Endothelial cell (in vitro differentiated cells): ENCODE data around the gene PCDHGA4. TPM values are rescaled to one million over a fixed set of nuclear protein-coding genes. Genes with fewer than 3 reads are reported as not detected.
"Not testable (repeated sequence)": the region's sequence is repeated elsewhere in the genome, so short reads cannot be mapped to it uniquely, and the experiment has no call there.

Experiments used
- DNase-seq: peaks from one replicate; pipeline ENCODE4 v3.0.0; 2021; ENCODE audit warnings: low spot score
- H3K27ac Mint-ChIP-seq: one replicate; pipeline ENCODE4 v1.8.0; 2021; ENCODE audit warnings: mixed read lengths, inconsistent platforms; ENCODE audit not compliant: unreplicated experiment
- H3K27me3 Mint-ChIP-seq: one replicate; pipeline ENCODE4 v1.8.0; 2021; ENCODE audit warnings: mild to moderate bottlenecking, moderate library complexity, mixed read lengths, inconsistent platforms; ENCODE audit not compliant: unreplicated experiment
- H3K36me3 Mint-ChIP-seq: one replicate; pipeline ENCODE4 v1.8.0; 2021; ENCODE audit warnings: mild to moderate bottlenecking, low read depth, mixed read lengths, inconsistent platforms; ENCODE audit not compliant: unreplicated experiment
- H3K4me1 Mint-ChIP-seq: one replicate; pipeline ENCODE4 v1.8.0; 2021; ENCODE audit warnings: mild to moderate bottlenecking, mixed read lengths, inconsistent platforms; ENCODE audit not compliant: unreplicated experiment
- H3K4me3 Mint-ChIP-seq: one replicate; pipeline ENCODE4 v1.8.0; 2021; ENCODE audit warnings: mild to moderate bottlenecking, mixed read lengths, inconsistent platforms; ENCODE audit not compliant: unreplicated experiment
- H3K9me3 Mint-ChIP-seq: one replicate; pipeline ENCODE4 v1.8.0; 2021; ENCODE audit warnings: mixed read lengths, inconsistent platforms; ENCODE audit not compliant: unreplicated experiment
- long read RNA-seq: library from polyadenylated mRNA; unstranded; transcript quantifications from one replicate; pipeline ENCODE4 v2.0.0, GENCODE V29; 2020; ENCODE audit not compliant: unreplicated experiment
- total RNA-seq: library from RNA; stranded (reverse); fragmentation: NEBNext Ultra II Directional; extraction: Animal tissue kit (Norgen Biotek cat#: 25700); gene quantifications from one replicate; pipeline ENCODE4 v1.2.1, GENCODE V29; 2021; ENCODE audit not compliant: unreplicated experiment
- TF ChIP-seq, protein P1 (sequence below): fragments of 200-600 bp; sonication (generic); IDR thresholded peaks from one replicate; pipeline ENCODE4 v1.5.0; 2021; ENCODE audit warnings: antibody characterized with exemption; ENCODE audit not compliant: unreplicated experiment

PCDHGA4 gene
- total RNA-seq: 2.0 TPM
- long read RNA-seq, partial matches to known transcripts: 0 of 1 reads
- long read RNA-seq, other reads (novel, unspliced or antisense): 1 of 1 reads

GRCh38 chr5:141354900-141355469, at the start of gene PCDHGA4:
Gene PCDHGA4 (plus strand): TSS chr5:141355021. CDS start chr5:141355108, 87 bp downstream.
- Mint-ChIP-seq H3K27ac (no peak within 1 kb of the TSS), H3K27me3 (peaks cover 4% of the 10 kb centered on the region), H3K9me3 (peaks cover 27% of the 10 kb centered on the region), H3K4me1 (peaks cover 7% of the 10 kb centered on the region), H3K4me3 (peak within 1 kb of the TSS; percentile 51), H3K36me3 (peaks cover 45% of the 10 kb centered on the region)
- DNase-seq: no peak
- TF ChIP-seq, protein P1, sequence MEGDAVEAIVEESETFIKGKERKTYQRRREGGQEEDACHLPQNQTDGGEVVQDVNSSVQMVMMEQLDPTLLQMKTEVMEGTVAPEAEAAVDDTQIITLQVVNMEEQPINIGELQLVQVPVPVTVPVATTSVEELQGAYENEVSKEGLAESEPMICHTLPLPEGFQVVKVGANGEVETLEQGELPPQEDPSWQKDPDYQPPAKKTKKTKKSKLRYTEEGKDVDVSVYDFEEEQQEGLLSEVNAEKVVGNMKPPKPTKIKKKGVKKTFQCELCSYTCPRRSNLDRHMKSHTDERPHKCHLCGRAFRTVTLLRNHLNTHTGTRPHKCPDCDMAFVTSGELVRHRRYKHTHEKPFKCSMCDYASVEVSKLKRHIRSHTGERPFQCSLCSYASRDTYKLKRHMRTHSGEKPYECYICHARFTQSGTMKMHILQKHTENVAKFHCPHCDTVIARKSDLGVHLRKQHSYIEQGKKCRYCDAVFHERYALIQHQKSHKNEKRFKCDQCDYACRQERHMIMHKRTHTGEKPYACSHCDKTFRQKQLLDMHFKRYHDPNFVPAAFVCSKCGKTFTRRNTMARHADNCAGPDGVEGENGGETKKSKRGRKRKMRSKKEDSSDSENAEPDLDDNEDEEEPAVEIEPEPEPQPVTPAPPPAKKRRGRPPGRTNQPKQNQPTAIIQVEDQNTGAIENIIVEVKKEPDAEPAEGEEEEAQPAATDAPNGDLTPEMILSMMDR: peak; percentile 60

- Mint-ChIP-seq H3K4me1 (no peaks in the 10 kb centered on the region), H3K9me3 (peaks cover 12% of the 10 kb centered on the region), H3K27ac (no peak overlapping the region), H3K36me3 (peaks cover 44% of the 10 kb centered on the region), H3K4me3 (no peak overlapping the region), H3K27me3 (peaks cover 2% of the 10 kb centered on the region)
- DNase-seq: no peak
- TF ChIP-seq, protein P1: no peak
These were observed 48.2 kb upstream of the PCDHGA4 start for GRCh38 chr5:141306630-141307029.

DNA sequence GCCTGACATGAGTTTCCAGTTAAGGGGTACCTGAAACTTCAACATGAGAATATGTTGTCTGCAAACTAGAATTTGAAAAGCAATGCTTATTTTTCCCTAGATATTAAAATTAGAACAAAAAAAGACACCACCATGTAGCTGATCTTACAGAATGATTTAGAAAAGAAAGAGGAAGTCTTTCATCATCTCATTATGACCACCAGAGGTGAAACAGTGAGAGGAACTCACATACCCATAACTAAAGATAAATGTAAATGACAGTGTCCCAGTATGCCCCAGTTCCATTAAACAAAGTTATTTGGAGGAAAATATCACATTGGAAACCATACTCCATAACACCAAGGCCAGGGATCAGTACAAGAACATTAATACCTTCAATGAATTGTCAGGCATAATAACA, 41.1 kb upstream of the PCDHGA4 start:
- H3K27me3 Mint-ChIP-seq: peaks cover 8% of the 10 kb centered on the region
- H3K36me3 Mint-ChIP-seq: peaks cover 54% of the 10 kb centered on the region
- H3K9me3 Mint-ChIP-seq: peaks cover 15% of the 10 kb centered on the region
- peak overlapping the region; percentile 35 for H3K4me3 Mint-ChIP-seq
- no peak for DNase-seq
- peaks cover 13% of the 10 kb centered on the region for H3K4me1 Mint-ChIP-seq
- TF ChIP-seq, protein P1: no peak
- H3K27ac Mint-ChIP-seq: no peak overlapping the region

GRCh38 chr5:141316963-141317362, 37.9 kb upstream of the PCDHGA4 start:
- Mint-ChIP-seq H3K9me3 (peaks cover 40% of the 10 kb centered on the region), H3K36me3 (peaks cover 67% of the 10 kb centered on the region), H3K4me1 (peaks cover 26% of the 10 kb centered on the region)
- not testable (repeated sequence) for H3K4me3 Mint-ChIP-seq, DNase-seq, H3K27me3 Mint-ChIP-seq, H3K27ac Mint-ChIP-seq

DNA sequence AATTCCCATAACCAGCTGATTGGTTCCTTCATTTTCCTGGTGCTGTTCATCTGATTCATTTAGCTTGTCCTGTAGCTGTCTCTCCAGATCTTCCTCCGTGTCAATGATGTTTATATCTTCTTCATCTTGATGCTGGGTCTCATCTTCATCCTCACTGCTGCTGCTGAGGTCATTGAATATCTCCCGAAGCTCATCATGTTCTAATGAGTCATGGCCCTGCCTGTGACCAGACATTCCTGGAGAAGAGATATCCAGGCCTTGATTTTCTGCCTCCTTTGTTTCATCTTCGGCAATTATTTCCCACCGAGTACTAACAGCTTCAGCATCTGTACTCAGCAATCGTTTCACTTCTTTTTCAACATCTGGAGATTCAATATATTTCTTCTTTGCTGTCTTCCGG, 35.6 kb upstream of the PCDHGA4 start:
- Mint-ChIP-seq H3K36me3 (peaks cover 54% of the 10 kb centered on the region), H3K9me3 (peaks cover 46% of the 10 kb centered on the region), H3K4me3 (peak overlapping the region; percentile 98), H3K27ac (peak overlapping the region; percentile 99), H3K27me3 (peaks cover 8% of the 10 kb centered on the region), H3K4me1 (peaks cover 26% of the 10 kb centered on the region)
- no peak for DNase-seq
- TF ChIP-seq, protein P1: no peak
